HG02610 (cell line): ENCODE results near the gene ENPP1.
"Not testable (repeated sequence)": the region's sequence is repeated elsewhere in the genome, so short reads cannot be mapped to it uniquely, and the experiment has no call there.

Source experiments
- ATAC-seq: cut with Tn5 transposase; IDR thresholded peaks from one replicate; pipeline ENCODE4 v1.9.1; 2021; ENCODE audit warnings: mild to moderate bottlenecking, moderate library complexity; ENCODE audit not compliant: unreplicated experiment

The ENPP1 gene

DNA sequence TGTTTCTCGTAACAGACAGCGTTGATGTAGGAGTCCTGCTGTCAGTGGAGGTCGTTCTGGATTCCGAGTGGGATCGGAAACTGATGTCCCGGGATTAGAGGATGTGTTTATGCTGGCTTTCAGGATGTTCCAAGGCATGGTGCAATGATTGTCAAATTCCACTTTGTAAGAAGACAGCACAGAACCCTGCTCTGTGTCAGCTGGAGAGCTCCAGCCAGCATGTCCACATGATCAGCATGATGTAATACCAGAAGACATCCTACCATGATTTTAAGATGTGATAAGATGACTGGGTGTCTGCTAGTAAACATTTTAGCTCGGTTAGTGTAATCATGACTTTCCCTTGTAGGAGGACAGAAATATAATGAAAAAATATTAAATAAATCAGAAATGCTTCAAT, 20.3 kb downstream of the ENPP1 start:
- no peak for ATAC-seq

DNA sequence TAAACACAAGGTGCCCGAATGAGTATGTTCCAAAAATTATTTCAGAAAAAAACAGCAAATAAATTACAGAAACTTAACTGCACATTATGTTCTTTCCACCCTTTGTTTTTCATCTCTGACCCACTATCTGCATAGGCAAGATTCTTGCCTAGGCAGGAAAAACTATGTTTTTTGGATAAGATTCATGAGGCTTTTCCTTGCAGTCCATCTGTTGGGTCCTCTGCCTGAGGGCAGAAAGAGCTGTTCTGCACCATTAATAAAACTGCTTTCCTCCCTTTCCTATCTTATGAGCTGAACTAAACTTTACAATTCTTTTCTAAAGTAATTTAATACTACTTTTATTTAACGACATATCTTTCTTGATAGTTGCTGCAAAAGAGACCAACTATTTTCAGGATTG, 21.1 kb downstream of the ENPP1 start:
- no peak for ATAC-seq

DNA sequence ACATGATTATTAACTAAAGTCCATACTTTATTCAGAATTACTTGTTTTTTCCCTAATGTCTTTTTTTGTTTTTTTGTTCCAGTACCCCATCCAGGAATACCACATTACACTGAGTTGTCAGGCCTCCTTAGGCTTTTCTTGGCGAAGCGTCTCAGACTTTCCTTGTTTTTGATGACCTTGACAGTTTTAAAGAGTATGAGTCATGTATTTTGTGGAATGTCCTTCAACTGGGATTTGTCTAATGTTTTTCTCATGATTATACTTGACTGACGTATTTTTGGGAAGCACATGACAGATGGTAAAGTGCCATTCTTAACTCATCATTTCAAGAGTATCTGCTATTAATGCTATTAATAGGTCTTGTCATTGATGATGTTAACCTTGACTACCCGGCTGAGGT, 23.6 kb downstream of the ENPP1 start:
- ATAC-seq, result no peak

GRCh38 chr6:131831886-131832285, 24.1 kb downstream of the ENPP1 start:
- ATAC-seq, result no peak

GRCh38 chr6:131832363-131832762, 24.5 kb downstream of the ENPP1 start:
- ATAC-seq, result no peak

- ATAC-seq, result no peak
These were observed 30.2 kb downstream of the ENPP1 start for GRCh38 chr6:131838051-131838450.

DNA sequence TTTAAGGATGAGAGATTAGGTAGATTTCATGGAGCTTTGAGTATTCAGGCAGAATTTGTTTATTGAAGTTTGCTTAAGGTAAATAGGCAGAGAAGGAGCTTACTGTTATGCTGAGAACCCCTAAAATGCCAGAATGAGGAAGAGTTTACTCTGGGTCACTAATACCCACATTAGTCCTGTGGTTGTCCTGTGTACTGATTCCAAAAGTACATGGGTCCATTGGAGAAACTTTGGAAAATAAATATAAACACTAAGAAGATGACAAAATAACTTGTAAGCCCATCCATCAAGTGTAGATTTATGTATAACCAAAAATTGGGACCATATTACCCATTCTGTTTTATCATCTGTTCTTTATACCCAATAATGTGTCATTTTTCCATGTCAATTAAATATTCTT, 31.6 kb downstream of the ENPP1 start:
- ATAC-seq, result no peak

DNA sequence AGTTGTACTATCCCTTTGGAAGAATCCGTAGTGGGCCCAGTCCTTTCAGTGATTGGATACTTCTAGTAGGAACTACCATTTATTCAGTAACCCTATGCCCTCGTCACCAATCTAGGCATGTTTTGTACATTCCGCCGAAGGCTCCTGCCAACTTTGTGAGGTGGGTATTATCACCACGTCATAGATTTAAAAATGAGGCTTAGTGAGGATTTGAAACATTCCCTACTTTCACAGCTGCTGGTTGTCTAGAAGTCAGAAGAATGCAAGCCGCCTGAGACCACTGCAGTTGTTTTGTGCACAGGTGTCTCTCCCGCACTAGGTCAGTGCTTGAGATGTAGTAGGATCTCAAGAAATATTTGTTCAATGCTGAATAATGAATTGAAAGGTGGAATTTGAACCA, 32.6 kb downstream of the ENPP1 start:
- ATAC-seq, result no peak

DNA sequence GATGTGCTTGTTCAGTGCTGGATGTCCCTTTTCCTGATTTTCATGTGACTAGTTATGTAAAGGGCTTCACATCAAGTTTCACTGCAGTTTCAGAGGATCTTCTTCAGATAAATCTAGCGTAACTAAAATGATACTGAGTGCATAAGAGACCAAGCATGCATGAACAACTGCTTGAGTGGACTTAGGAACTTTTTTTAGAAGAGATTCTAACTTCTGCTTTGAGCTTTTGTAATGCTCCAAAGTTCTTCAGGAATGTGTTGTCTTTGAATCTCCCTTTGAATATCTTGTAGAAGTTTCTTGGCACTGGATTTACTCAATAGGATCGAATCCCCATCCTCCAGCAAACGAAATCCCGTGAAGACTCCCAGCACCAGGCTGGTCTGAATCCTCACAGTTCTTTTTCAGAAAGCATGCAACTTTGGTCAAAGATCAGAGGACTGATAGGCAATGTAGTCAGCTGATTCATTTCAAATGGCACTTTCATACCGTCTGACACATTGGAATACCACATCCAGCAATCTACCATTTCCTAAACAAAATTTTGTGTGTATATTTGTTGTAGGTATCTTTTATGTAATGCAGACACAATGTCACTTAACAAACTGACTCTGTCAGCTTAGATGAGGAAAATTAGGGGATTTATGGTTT, 33.2 kb downstream of the ENPP1 start:
- no peak for ATAC-seq

- no peak for ATAC-seq
These were observed 35.9 kb downstream of the ENPP1 start for GRCh38 chr6:131843768-131844167.

DNA sequence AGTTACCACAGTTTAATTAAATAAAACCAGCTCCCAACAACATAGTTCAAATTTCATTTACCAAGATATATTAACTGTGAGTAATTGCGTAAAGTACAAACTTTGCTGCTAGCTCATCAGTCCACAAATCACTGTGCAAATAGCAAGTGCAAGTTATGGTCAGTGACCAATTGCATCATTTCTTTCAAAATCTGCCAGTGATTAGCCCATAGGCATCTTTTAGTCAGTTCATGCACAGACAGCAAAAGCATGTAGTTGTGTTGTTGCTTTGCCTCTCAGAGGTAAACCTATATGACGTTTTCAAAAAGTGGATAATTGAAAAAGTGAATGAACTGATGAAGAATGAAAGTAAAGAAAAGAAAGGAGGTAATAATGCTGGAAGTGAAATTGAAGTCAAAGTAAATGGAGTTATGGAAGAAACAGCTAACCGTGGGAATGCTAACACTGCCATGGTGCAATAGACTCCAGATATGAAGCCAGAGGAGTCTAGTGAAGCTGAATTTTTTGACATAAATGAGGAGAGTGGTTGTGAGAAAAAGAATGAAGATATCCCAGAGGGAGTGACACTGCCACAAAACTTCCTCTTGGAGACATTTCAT, 36.5 kb downstream of the ENPP1 start:
- ATAC-seq, result no peak

DNA sequence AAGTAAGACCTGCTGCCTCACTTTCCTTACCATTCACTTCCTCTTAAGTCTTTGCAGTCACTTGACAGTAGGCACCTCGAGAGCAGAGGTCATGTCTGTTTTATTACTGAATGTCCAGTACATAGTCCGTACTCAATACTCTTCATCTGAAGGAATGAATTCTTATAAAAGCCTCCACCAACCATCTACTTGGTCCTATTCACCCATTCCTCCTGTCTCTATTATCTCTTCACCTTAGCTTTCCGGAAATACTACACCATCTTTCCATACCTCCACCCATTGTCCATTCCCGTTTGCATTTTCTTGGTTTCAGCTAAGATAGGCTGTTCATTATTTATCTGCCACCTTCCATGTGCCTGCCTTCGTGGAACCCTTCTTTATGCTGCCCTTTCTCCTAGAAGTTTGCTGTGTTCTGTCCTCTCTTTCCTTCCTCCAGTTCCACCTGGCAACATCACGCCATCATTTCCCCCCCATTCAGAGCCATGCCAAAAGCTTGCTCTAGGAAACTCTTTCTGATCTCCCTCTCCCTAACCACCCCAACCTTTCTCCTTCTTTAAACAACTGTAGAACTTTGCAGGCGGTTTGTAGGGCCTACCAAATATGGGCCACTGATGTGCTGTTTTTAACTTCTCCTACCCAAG, 38.3 kb downstream of the ENPP1 start:
- ATAC-seq, result no peak

- ATAC-seq, result no peak
These were observed 39.1 kb downstream of the ENPP1 start for GRCh38 chr6:131846905-131847304.

GRCh38 chr6:131849799-131850198, 42.0 kb downstream of the ENPP1 start:
- ATAC-seq, result no peak

DNA sequence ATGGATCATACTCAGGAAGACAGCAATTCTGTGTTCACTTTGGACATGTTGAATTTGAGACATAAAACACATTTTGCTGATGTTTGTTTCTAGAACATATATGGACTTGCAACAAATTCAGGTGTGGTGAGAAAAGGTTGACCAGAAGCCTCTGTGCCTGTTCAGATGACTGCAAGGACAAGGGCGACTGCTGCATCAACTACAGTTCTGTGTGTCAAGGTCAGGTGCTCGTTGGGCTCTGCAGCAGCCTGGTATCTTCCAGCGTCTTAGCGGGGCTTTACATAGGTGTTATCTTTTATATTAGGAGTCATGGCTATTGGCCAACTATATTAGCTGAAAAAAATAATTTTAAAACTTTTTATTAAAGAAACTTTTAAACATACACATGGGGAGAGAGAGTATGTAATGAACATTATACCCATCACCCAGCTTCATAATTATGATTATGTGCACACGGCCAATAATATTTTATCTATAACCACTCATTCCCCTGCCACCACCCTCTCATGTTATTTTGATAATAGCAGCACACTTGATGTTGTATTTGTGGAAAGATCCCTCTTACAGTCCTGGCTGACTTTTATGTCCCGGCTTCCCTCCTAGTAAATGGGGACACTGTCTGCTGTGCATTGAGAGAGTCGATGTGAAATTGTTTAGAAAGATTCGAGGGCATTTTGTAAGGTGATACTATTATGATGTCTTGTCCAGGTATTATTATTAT, 43.4 kb downstream of the ENPP1 start:
- no peak for ATAC-seq

DNA sequence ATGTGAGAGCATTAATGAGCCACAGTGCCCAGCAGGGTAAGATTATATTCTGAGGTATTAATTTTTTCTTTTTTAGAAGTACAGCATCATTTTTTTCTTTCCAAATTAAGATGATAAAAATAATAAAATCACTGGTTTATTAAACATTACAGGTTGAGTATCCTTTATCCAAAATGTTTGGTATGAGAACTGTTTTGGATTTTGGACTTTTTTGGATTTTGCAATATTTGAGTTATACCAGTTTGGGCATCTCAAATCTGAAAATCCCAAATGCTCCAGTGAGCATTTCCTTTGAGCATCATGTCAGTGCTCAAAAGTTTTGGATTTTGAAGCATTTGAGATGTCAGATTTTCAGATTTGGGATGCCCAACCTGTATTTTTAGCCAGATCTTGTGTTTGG, 44.4 kb downstream of the ENPP1 start:
- no peak for ATAC-seq

GRCh38 chr6:131854803-131855202, 47.0 kb downstream of the ENPP1 start:
- ATAC-seq, result no peak

- no peak for ATAC-seq
These were observed 51.1 kb downstream of the ENPP1 start for GRCh38 chr6:131858765-131859415.

- ATAC-seq, result not testable (repeated sequence)
These were observed 51.8 kb downstream of the ENPP1 start for GRCh38 chr6:131859658-131860057.

- no peak for ATAC-seq
These were observed 53.6 kb downstream of the ENPP1 start for GRCh38 chr6:131861381-131861780.

DNA sequence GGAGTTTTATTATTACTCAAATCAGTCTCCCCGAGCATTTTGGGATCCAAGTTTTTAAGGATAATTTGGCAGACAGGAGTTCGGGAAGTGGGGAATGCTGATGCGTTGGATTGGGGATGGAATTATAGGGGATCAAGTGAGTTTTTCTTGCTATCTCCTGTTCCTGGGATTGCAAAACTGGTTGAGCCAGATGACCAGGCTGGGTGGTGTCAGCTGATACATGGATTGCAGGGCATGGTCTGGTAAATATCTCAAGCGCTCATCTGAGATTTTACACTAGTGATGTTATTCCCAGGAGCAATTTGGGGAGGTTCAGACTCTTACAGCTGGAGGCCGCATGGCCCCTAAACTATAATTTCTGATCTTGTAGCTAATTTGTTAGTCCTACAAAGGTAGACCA, 54.7 kb downstream of the ENPP1 start:
- no peak for ATAC-seq
